ENCODE measurements around the gene NPTN.
A peak's percentile ranks its signal among the peaks of the same experiment; 100 is the strongest.

NPTN gene

GRCh38 chr15:73654659-73655058 lies 21.5 kb upstream of the NPTN start:
- no peak overlapping the region for H3K4me3 ChIP-seq (replicated peaks; ENCODE audit: insufficient read depth, low read length)
- H3K27me3 ChIP-seq (ENCODE audit: insufficient read depth, poor library complexity, severe bottlenecking): no peaks in the 10 kb centered on the region
- H3K27ac ChIP-seq (replicated peaks): no peak overlapping the region
- DNase-seq (ENCODE audit: low read depth in 1 of 2, low spot score in 1 of 2): no peak
- no peak for TF ChIP-seq POLR2AphosphoS5 (IDR thresholded peaks at IDR 0.05; ENCODE audit: low read depth)
- TF ChIP-seq GABPA (IDR thresholded peaks at IDR 0.05; ENCODE audit: low read depth): no peak
- TF ChIP-seq CTCF (IDR thresholded peaks at IDR 0.05; ENCODE audit: insufficient read depth, low read length): no peak
- TF ChIP-seq, protein P1, sequence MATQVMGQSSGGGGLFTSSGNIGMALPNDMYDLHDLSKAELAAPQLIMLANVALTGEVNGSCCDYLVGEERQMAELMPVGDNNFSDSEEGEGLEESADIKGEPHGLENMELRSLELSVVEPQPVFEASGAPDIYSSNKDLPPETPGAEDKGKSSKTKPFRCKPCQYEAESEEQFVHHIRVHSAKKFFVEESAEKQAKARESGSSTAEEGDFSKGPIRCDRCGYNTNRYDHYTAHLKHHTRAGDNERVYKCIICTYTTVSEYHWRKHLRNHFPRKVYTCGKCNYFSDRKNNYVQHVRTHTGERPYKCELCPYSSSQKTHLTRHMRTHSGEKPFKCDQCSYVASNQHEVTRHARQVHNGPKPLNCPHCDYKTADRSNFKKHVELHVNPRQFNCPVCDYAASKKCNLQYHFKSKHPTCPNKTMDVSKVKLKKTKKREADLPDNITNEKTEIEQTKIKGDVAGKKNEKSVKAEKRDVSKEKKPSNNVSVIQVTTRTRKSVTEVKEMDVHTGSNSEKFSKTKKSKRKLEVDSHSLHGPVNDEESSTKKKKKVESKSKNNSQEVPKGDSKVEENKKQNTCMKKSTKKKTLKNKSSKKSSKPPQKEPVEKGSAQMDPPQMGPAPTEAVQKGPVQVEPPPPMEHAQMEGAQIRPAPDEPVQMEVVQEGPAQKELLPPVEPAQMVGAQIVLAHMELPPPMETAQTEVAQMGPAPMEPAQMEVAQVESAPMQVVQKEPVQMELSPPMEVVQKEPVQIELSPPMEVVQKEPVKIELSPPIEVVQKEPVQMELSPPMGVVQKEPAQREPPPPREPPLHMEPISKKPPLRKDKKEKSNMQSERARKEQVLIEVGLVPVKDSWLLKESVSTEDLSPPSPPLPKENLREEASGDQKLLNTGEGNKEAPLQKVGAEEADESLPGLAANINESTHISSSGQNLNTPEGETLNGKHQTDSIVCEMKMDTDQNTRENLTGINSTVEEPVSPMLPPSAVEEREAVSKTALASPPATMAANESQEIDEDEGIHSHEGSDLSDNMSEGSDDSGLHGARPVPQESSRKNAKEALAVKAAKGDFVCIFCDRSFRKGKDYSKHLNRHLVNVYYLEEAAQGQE (IDR thresholded peaks at IDR 0.05; ENCODE audit: insufficient replicate concordance, low read depth): no peak
- no peak for TF ChIP-seq SPI1 (IDR thresholded peaks at IDR 0.05; ENCODE audit: borderline replicate concordance, low read depth)

DNA sequence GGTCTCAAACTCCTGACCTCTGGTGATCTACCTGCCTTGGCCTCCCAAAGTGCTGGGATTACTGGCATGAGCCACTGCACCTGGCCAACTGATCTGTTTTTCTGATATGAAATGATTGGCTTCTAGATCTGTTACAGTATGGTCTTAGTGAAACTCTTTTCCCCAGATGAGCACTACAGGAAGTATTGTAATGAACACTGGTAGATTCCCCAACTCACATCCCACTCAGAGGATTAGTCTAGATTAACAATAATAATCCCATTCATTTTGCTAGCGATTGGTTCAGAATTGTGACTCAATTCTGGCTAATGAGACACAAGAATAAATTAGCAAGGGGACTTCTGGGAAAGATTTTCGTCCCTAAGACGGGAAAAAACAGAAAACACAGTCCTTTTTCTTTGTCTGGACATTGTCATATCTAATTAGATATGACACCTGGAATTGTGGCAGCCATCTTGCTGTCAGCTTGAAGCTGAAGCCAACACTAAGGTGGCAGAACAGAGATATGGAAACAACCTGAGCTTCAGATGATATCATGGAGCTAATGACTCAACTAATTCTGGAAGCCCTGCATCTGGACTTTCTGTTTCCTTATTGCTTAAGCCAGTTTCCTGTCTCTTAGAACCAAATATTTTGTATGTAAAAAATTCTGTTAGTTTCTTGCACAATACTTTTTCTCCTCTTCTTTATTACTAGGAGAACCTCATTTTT lies 17.4 kb upstream of the NPTN start:
- Histone ChIP-seq H3K27me3 (ENCODE audit: insufficient read depth, poor library complexity, severe bottlenecking) (no peaks in the 10 kb centered on the region), H3K27ac (replicated peaks) (peak overlapping the region; percentile 46), H3K4me3 (replicated peaks; ENCODE audit: insufficient read depth, low read length) (no peak overlapping the region)
- DNase-seq (ENCODE audit: low read depth in 1 of 2, low spot score in 1 of 2): peak; percentile 34 to 87
- TF ChIP-seq SPI1 (IDR thresholded peaks at IDR 0.05; ENCODE audit: borderline replicate concordance, low read depth): no peak
- TF ChIP-seq CTCF (IDR thresholded peaks at IDR 0.05; ENCODE audit: insufficient read depth, low read length): no peak
- TF ChIP-seq GABPA (IDR thresholded peaks at IDR 0.05; ENCODE audit: low read depth): no peak
- no peak; the same call in 1 of the 2 replicates for TF ChIP-seq POLR2AphosphoS5 (IDR thresholded peaks at IDR 0.05; ENCODE audit: low read depth)
- TF ChIP-seq, protein P1 (IDR thresholded peaks at IDR 0.05; ENCODE audit: insufficient replicate concordance, low read depth): no peak

DNA sequence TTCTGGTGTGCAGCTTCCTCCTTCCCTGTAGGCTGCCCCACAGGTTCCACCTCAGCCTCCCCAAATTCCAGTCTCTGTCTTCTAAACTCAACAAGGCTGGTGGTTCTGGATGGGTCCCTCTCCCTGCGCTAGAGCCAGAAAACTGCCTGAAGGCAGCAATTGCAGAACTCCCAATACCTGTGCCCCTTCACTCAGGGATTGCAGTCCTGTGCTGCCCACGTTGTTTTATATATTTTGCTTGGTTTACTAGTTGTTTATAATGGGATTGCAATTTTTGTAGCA lies 14.8 kb upstream of the NPTN start:
- no peak for DNase-seq (ENCODE audit: low read depth in 1 of 2, low spot score in 1 of 2)
- H3K4me3 ChIP-seq (replicated peaks; ENCODE audit: insufficient read depth, low read length): no peak overlapping the region
- H3K27ac ChIP-seq (replicated peaks): no peak overlapping the region
- H3K27me3 ChIP-seq (ENCODE audit: insufficient read depth, poor library complexity, severe bottlenecking): no peaks in the 10 kb centered on the region
- TF ChIP-seq CTCF (IDR thresholded peaks at IDR 0.05; ENCODE audit: insufficient read depth, low read length) (no peak), GABPA (IDR thresholded peaks at IDR 0.05; ENCODE audit: low read depth) (no peak), SPI1 (IDR thresholded peaks at IDR 0.05; ENCODE audit: borderline replicate concordance, low read depth) (no peak), POLR2AphosphoS5 (IDR thresholded peaks at IDR 0.05; ENCODE audit: low read depth) (no peak)
- TF ChIP-seq, protein P1 (IDR thresholded peaks at IDR 0.05; ENCODE audit: insufficient replicate concordance, low read depth): no peak
